Activated CD4-positive, alpha-beta T cell treated with anti-CD3 and anti-CD28 coated beads for 36 hours (primary cell): ENCODE data around the gene CYP24A1. TPM values are rescaled to one million over a fixed set of nuclear protein-coding genes. Genes with fewer than 3 reads are reported as not detected.

Source experiments
- ATAC-seq: fragments of 200-7000 bp; cut with Tn5 transposase; one replicate; pipeline ENCODE4 v1.10.0; 2021; ENCODE audit warnings: mild to moderate bottlenecking, moderate library complexity
- CTCF ChIA-PET: fragments of 350-600 bp; sonication (Branson Sonifier 250); formaldehyde crosslinking; loops from one replicate; lab custom pipeline; 2021; ENCODE audit warnings: antibody characterized with exemption; lab: Charles Lee
- POLR2A ChIA-PET: fragments of 350-600 bp; sonication (Branson Sonifier 250); formaldehyde crosslinking; loops from one replicate; lab custom pipeline; 2021; ENCODE audit warnings: antibody characterized with exemption, inconsistent platforms; lab: Charles Lee
- DNase-seq: peaks from one replicate; pipeline ENCODE4 v3.0.0-alpha.2; 2020
- H3K27ac Mint-ChIP-seq: one replicate; pipeline ENCODE4 v1.8.0; 2021; ENCODE audit warnings: mixed read lengths
- H3K27me3 Mint-ChIP-seq: one replicate; pipeline ENCODE4 v1.8.0; 2021; ENCODE audit warnings: mixed read lengths
- H3K36me3 Mint-ChIP-seq: one replicate; pipeline ENCODE4 v1.8.0; 2021; ENCODE audit warnings: low read depth, mixed read lengths
- H3K4me1 Mint-ChIP-seq: one replicate; pipeline ENCODE4 v1.8.0; 2021; ENCODE audit warnings: mixed read lengths
- H3K4me3 Mint-ChIP-seq: one replicate; pipeline ENCODE4 v1.8.0; 2021; ENCODE audit warnings: mild to moderate bottlenecking, moderate library complexity, mixed read lengths
- H3K9me3 Mint-ChIP-seq: one replicate; pipeline ENCODE4 v1.8.0; 2021; ENCODE audit warnings: low read depth, mixed read lengths
- intact Hi-C, 2 experiments: fragments of 100-400 bp; cut with DNase I in 1 of 2; cut with micrococcal nuclease in 1 of 2; formaldehyde crosslinking; loops; one replicate each; pipeline versions ENCODE4 v1.14.2 to v1.15.1; 2022 to 2024; cut with DNase I, micrococcal nuclease
- total RNA-seq, 2 experiments: library from RNA; stranded (reverse); gene quantifications; one replicate each; pipeline ENCODE4 v1.2.3, GENCODE V29; 2021

The CYP24A1 gene
- total RNA-seq, 2 experiments from 2014 or later = 0.07 TPM; not detected in 1

- Mint-ChIP-seq H3K9me3 (no peaks in the 10 kb centered on the region), H3K27me3 (no peaks in the 10 kb centered on the region), H3K4me1 (peaks cover 29% of the 10 kb centered on the region), H3K27ac (no peak overlapping the region), H3K36me3 (peaks cover 28% of the 10 kb centered on the region), H3K4me3 (no peak overlapping the region)
- intact Hi-C loops = no loop called here
- ATAC-seq (no peak), DNase-seq (no peak)
- CTCF ChIA-PET = interaction anchor here (0.6 to 2.0 kb wide), 4 partner anchors 9 to 433 kb away, joined by 4 to 8 read pairs (median 5); no protein-coding TSS in a partner anchor
- POLR2A ChIA-PET = no interaction called here
These were observed 40.8 kb upstream of the CYP24A1 start for GRCh38 chr20:54214566-54214965.

GRCh38 chr20:54212871-54213270 lies 39.1 kb upstream of the CYP24A1 start:
- Mint-ChIP-seq H3K36me3 (peaks cover 27% of the 10 kb centered on the region), H3K27me3 (no peaks in the 10 kb centered on the region), H3K27ac (no peak overlapping the region), H3K4me3 (no peak overlapping the region), H3K9me3 (no peaks in the 10 kb centered on the region), H3K4me1 (peaks cover 38% of the 10 kb centered on the region)
- DNase-seq (no peak), ATAC-seq (no peak)
- ChIA-PET CTCF (interaction anchor here (1.0 to 1.9 kb wide), 4 partner anchors 8 to 16 kb away, joined by 3 to 6 read pairs (median 4); no protein-coding TSS in a partner anchor), POLR2A (no interaction called here)
- intact Hi-C loops = no loop called here

GRCh38 chr20:54212226-54212625 lies 38.4 kb upstream of the CYP24A1 start:
- no peak for DNase-seq
- no peak overlapping the region for H3K27ac Mint-ChIP-seq
- peaks cover 26% of the 10 kb centered on the region for H3K36me3 Mint-ChIP-seq
- no peaks in the 10 kb centered on the region for H3K9me3 Mint-ChIP-seq
- H3K4me3 Mint-ChIP-seq = no peak overlapping the region
- no peak for ATAC-seq
- H3K27me3 Mint-ChIP-seq = no peaks in the 10 kb centered on the region
- peaks cover 38% of the 10 kb centered on the region for H3K4me1 Mint-ChIP-seq
- intact Hi-C loops = no loop called here
- CTCF ChIA-PET = interaction anchor here (0.6 to 1.9 kb wide), 4 partner anchors 8 to 465 kb away, joined by 3 to 6 read pairs (median 4); no protein-coding TSS in a partner anchor
- POLR2A ChIA-PET = no interaction called here

- H3K36me3 Mint-ChIP-seq = peaks cover 12% of the 10 kb centered on the region
These were observed 35.5 kb upstream of the CYP24A1 start for GRCh38 chr20:54209216-54209813.

GRCh38 chr20:54208548-54209176 lies 34.9 kb upstream of the CYP24A1 start:
- intact Hi-C loops = loop anchor here (5.0 to 10.0 kb wide), 5 partner anchors 261 to 1054 kb away; no protein-coding TSS in a partner anchor
- H3K36me3 Mint-ChIP-seq = peaks cover 12% of the 10 kb centered on the region
- H3K27me3 Mint-ChIP-seq = no peaks in the 10 kb centered on the region
- ChIA-PET POLR2A (interaction anchor here (0.6 kb wide), 1 partner anchor 624 kb away, joined by 3 read pairs; no protein-coding TSS in a partner anchor), CTCF (interaction anchor here (0.6 to 2.7 kb wide), 16 partner anchors 9 to 441 kb away, joined by 3 to 14 read pairs (median 4); no protein-coding TSS in a partner anchor)
- peak overlapping the region; percentile 80 for H3K4me3 Mint-ChIP-seq
- no peak for DNase-seq
- ATAC-seq = peak; percentile 47
- no peaks in the 10 kb centered on the region for H3K9me3 Mint-ChIP-seq
- H3K27ac Mint-ChIP-seq = peak overlapping the region; percentile 86
- peaks cover 50% of the 10 kb centered on the region for H3K4me1 Mint-ChIP-seq

More at GRCh38 chr20:54209216-54209813, 35.5 kb upstream of the CYP24A1 start:
- no peak for ATAC-seq
- Mint-ChIP-seq H3K27me3 (no peaks in the 10 kb centered on the region), H3K4me3 (peak overlapping the region; percentile 80), H3K9me3 (no peaks in the 10 kb centered on the region), H3K27ac (peak overlapping the region; percentile 86), H3K4me1 (peaks cover 50% of the 10 kb centered on the region)
- POLR2A ChIA-PET = no interaction called here
- DNase-seq = no peak
- CTCF ChIA-PET = interaction anchor here (1.6 to 2.7 kb wide), 5 partner anchors 10 to 105 kb away, joined by 4 to 14 read pairs (median 8); no protein-coding TSS in a partner anchor
- intact Hi-C loops = loop anchor here (5.0 to 10.0 kb wide), 5 partner anchors 262 to 1055 kb away; no protein-coding TSS in a partner anchor

- H3K36me3 Mint-ChIP-seq = peaks cover 12% of the 10 kb centered on the region
- ATAC-seq = peak; percentile 82
- CTCF ChIA-PET = interaction anchor here (0.6 to 2.7 kb wide), 18 partner anchors 8 to 441 kb away, joined by 3 to 14 read pairs (median 4); no protein-coding TSS in a partner anchor
These were observed 34.2 kb upstream of the CYP24A1 start, which contains the start of gene PFDN4 for GRCh38 chr20:54207743-54208547. PFDN4 (plus strand) TSS chr20:54208087; CDS start chr20:54208101, 14 bp downstream.

GRCh38 chr20:54207053-54207742 lies 33.4 kb upstream of the CYP24A1 start:
- intact Hi-C loops = loop anchor here (1.0 to 10.0 kb wide), 6 partner anchors 78 to 1052 kb away; no protein-coding TSS in a partner anchor
- Mint-ChIP-seq H3K9me3 (no peaks in the 10 kb centered on the region), H3K36me3 (peaks cover 12% of the 10 kb centered on the region), H3K27ac (peak overlapping the region; percentile 99), H3K27me3 (no peaks in the 10 kb centered on the region), H3K4me3 (peak overlapping the region; percentile 80), H3K4me1 (peaks cover 42% of the 10 kb centered on the region)
- no peak for DNase-seq
- CTCF ChIA-PET = interaction anchor here (0.7 to 2.7 kb wide), 11 partner anchors 12 to 442 kb away, joined by 3 to 14 read pairs (median 4); no protein-coding TSS in a partner anchor
- no peak for ATAC-seq
- POLR2A ChIA-PET = interaction anchor here (0.7 kb wide), 1 partner anchor 111 kb away, joined by 8 read pairs; no protein-coding TSS in a partner anchor

More at GRCh38 chr20:54207743-54208547, 34.2 kb upstream of the CYP24A1 start, which contains the start of gene PFDN4:
- H3K27me3 Mint-ChIP-seq = no peaks in the 10 kb centered on the region
- POLR2A ChIA-PET = interaction anchor here (0.6 kb wide), 1 partner anchor 623 kb away, joined by 3 read pairs; no protein-coding TSS in a partner anchor
- H3K27ac Mint-ChIP-seq = peak within 1 kb of the TSS; percentile 99
- no peaks in the 10 kb centered on the region for H3K9me3 Mint-ChIP-seq
- H3K4me3 Mint-ChIP-seq = peak within 1 kb of the TSS; percentile 80
- peak; percentile 88 for DNase-seq
- H3K4me1 Mint-ChIP-seq = peaks cover 47% of the 10 kb centered on the region
- intact Hi-C loops = loop anchor here (1.0 to 10.0 kb wide), 6 partner anchors 77 to 1053 kb away; no protein-coding TSS in a partner anchor

GRCh38 chr20:54205450-54205849 lies 31.7 kb upstream of the CYP24A1 start:
- peaks cover 5% of the 10 kb centered on the region for H3K36me3 Mint-ChIP-seq
- intact Hi-C loops = loop anchor here (5.0 to 10.0 kb wide), 5 partner anchors 258 to 1051 kb away; no protein-coding TSS in a partner anchor
- H3K4me1 Mint-ChIP-seq = peaks cover 31% of the 10 kb centered on the region
- ATAC-seq (peak; percentile 28), DNase-seq (peak; percentile 44)
- H3K4me3 Mint-ChIP-seq = no peak overlapping the region
- ChIA-PET CTCF (interaction anchor here (0.7 to 1.7 kb wide), 6 partner anchors 9 to 442 kb away, joined by 3 to 10 read pairs (median 4); no protein-coding TSS in a partner anchor), POLR2A (no interaction called here)
- H3K27ac Mint-ChIP-seq = peak overlapping the region; percentile 1
- H3K27me3 Mint-ChIP-seq = no peaks in the 10 kb centered on the region
- H3K9me3 Mint-ChIP-seq = no peaks in the 10 kb centered on the region

- no peaks in the 10 kb centered on the region for H3K9me3 Mint-ChIP-seq
- H3K27me3 Mint-ChIP-seq = no peaks in the 10 kb centered on the region
- no peak overlapping the region for H3K27ac Mint-ChIP-seq
- H3K36me3 Mint-ChIP-seq = peaks cover under 1% of the 10 kb centered on the region
- ChIA-PET POLR2A (interaction anchor here (0.6 kb wide), 1 partner anchor 389 kb away, joined by 3 read pairs; no protein-coding TSS in a partner anchor), CTCF (interaction anchor here (0.9 to 1.5 kb wide), 4 partner anchors 81 to 263 kb away, joined by 3 to 10 read pairs (median 4); no protein-coding TSS in a partner anchor)
- ATAC-seq (no peak), DNase-seq (no peak)
- H3K4me1 Mint-ChIP-seq = peaks cover 22% of the 10 kb centered on the region
- no peak overlapping the region for H3K4me3 Mint-ChIP-seq
- intact Hi-C loops = loop anchor here (10.0 kb wide), 3 partner anchors 260 to 1050 kb away; no protein-coding TSS in a partner anchor
These were observed 30.7 kb upstream of the CYP24A1 start for GRCh38 chr20:54204481-54204880.
